Measurements from ENCODE around the gene GCGR. TPM values are rescaled to one million over a fixed set of nuclear protein-coding genes. Genes with fewer than 3 reads are reported as not detected.
A peak's percentile ranks its signal among the peaks of the same experiment; 100 is the strongest.
"Not testable (repeated sequence)": the region's sequence is repeated elsewhere in the genome, so short reads cannot be mapped to it uniquely, and the experiment has no call there.

Gene GCGR
- polyA plus RNA-seq, 4 donors: 8.4 to 15.5 (median 13.0) TPM

DNA sequence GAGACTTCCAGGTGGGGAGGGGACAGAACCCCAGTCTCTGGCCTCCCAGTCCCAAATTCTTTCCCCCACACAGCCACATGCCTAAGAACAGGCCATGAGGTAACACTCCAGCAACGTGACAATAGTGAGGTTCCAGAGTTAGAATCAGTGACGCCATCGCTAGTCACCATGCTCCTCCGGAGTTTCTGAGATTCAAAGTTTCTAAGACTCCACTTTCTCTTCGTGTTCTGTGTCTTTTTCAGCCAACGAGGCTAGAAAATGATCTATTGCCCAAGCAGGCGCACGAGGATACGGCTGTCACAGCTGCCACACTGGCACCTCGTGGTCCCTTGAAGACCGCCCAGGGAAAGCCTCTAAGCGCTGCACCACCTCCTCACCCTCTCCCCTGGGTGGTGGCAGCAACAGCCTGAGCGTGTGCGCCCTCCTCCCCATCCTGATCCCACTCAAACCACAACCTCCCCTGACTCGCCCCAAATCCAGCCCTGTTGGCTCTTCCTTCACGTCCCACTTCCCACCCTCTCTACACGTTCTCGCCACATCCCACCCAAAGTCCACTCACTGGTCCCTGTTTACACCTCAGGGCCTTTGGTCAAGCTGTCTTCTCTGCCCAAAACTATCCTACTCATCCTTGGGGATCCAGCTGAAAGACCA, 28.1 kb downstream of the GCGR start:
- DNase-seq (ENCODE audit: low read depth in 4 of 4, low spot score in 3 of 4): no peak

GRCh38 chr17:81832608-81833159, 28.7 kb downstream of the GCGR start:
- DNase-seq (ENCODE audit: low read depth in 4 of 4, low spot score in 3 of 4): no peak

DNA sequence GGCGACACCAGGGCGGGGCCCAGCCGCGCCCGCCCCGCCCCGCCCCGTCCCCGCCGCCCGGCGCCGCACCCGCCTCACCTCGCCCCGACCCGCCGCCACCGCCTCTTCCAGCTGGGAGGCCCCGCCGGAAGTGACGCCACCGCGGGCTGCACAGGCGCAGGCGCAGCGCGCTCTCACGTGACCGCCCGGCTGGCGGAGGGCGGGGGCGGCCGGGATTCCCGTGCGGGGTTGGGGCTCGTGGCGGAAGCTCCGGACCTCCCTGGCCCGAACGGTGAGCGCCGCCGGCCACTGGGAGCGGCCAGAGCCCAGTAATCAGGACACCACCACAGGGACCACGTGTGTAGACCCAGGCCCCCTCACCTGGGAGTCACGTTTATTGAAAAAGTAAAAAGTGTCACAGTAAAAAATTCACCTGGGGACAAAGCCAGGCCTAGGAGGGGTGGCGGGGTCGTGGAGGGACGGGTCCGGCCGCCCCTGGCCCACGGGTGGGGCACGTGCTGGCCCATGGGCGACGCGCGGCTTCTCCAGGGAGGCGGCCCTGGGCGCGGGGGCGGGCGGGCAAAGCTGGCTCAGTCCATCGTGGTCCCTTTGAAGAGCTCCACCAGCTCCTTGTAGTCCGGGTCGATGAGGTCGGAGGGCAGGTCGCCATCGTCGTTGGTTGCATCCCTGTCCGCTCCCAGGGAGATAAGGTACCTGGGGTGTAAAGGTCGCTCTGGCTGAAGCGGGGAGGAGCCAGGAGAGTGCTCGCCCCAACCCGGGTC, 29.4 kb downstream of the GCGR start, which contains the start of gene MCRIP1:
TSS of gene MCRIP1 (minus strand) at position 132 of the 761 bp plus-strand sequence. CDS start 8,785 bp downstream, outside the sequence.
- peak; percentile 84 to 88 (median 87) for DNase-seq (ENCODE audit: low read depth in 4 of 4, low spot score in 3 of 4)

DNA sequence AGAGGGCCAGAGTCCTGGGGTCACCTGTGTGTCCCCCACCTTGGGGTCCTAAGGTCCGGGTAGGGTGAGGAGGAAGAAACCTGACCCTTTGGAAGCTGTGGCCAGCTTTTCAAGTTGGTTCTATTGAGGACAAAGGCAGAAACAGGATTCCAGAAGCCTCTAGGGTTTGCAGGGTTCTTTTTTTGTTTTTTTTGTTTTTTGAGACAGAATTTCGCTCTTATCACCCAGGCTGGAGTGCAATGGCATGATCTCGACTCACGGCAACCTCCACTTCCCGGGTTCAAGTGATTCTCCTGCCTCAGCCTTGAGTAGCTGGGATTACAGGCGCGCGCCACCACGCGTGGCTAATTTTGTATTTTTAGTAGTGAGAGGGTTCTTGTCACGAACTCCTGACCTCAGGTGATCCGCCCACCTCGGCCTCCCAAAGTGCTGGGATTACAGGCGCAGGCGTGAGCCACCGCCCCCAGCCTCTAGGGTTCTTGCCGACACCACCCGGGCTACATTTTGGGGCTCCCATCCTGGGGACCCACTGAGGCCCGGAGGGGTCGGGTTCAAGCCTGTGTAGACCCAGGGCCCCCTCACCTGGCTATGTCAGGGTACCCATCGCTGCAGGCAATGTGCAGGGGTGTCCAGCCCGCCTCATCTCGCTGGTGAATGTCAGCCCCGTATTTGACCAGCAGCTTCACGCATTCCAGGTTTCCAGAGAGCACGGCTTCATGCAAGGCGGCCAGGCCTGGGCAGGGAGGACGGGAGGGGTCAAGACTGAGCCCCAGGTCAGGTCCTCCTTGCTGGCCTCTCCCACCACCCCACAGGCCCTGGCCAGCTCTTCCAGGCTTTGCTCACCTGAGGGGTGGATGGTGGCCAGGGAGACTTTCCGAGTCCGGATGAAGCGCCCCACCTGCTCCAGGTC, 30.2 kb downstream of the GCGR start:
- DNase-seq (ENCODE audit: low read depth in 4 of 4, low spot score in 3 of 4): no peak

DNA sequence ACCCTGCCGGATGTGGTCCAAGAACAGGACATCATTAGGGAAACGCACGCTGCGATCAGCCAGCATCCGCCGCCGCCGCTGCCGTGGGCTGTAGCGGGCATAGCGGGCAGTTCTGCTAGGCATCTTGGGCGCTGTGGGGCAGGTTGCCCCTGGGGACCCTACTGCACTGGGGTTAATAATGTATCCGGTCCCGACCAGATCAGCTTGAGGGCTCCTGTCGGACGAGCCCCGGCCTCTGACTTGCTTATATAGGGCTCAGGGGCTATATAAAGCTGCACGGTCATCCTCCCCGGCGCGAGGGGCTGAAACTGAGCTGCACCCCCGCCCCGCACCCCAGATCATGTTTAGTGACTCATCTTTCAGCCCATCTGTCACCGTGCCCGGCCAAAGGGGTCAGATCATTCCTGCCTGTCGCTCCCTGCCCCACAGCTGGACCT, 30.9 kb downstream of the GCGR start, which contains the start of gene PPP1R27:
TSS of gene PPP1R27 (minus strand) at position 220 of the 437 bp plus-strand sequence. CDS start at position 123, 97 bp downstream.
- DNase-seq (ENCODE audit: low read depth in 4 of 4, low spot score in 3 of 4): no peak

DNA sequence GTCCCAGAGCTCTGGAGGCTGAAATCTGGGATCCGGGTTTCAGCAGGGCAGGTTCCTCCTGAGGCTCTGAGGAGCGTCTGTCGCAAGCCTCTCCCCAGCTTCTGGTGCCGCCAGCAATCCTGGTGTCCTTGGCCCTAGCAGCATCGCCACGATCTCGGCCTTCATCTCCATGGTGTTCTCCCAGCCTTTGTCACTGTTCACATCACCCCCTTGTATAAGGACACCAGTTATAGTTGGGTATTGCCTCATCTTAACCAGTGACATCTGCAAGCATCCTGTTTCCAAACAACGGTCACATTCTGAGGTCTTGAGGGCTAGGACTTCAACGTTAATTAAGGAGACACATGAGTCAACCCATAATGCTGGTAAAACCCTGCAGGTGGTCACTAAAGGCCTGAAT, 33.7 kb downstream of the GCGR start:
- no peak for DNase-seq (ENCODE audit: low read depth in 4 of 4, low spot score in 3 of 4)

DNA sequence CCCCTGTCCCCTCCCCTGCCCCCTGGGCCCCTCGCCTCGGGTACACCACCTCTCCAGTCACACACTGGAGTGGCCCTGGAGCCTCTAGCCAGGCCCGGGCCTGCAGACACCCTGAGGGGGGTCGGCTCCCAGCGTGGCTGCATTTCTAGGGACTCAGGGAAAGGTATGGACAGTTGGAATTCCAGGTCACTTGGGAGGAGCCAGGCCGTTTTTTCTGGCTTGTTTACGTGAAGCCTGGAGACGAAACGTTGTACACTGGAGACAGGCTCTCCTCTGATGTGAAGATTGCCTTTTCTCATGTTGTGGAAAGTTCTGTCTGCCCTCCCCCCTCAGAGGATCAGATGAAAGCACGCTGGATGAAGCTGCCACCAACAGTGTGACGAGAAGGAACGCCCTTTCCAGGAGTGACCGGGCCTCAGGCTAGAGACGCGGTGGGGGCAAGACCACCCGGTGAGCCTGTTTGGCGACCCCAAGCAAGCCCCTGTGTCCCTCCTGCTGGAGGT, 34.9 kb downstream of the GCGR start:
- DNase-seq (ENCODE audit: low read depth in 4 of 4, low spot score in 3 of 4): no peak

- no peak for DNase-seq (ENCODE audit: low read depth in 4 of 4, low spot score in 3 of 4)
Observed at GRCh38 chr17:81839301-81839700, 35.4 kb downstream of the GCGR start.

GRCh38 chr17:81840059-81840458, 36.1 kb downstream of the GCGR start:
- DNase-seq (ENCODE audit: low read depth in 4 of 4, low spot score in 3 of 4): not testable (repeated sequence)

DNA sequence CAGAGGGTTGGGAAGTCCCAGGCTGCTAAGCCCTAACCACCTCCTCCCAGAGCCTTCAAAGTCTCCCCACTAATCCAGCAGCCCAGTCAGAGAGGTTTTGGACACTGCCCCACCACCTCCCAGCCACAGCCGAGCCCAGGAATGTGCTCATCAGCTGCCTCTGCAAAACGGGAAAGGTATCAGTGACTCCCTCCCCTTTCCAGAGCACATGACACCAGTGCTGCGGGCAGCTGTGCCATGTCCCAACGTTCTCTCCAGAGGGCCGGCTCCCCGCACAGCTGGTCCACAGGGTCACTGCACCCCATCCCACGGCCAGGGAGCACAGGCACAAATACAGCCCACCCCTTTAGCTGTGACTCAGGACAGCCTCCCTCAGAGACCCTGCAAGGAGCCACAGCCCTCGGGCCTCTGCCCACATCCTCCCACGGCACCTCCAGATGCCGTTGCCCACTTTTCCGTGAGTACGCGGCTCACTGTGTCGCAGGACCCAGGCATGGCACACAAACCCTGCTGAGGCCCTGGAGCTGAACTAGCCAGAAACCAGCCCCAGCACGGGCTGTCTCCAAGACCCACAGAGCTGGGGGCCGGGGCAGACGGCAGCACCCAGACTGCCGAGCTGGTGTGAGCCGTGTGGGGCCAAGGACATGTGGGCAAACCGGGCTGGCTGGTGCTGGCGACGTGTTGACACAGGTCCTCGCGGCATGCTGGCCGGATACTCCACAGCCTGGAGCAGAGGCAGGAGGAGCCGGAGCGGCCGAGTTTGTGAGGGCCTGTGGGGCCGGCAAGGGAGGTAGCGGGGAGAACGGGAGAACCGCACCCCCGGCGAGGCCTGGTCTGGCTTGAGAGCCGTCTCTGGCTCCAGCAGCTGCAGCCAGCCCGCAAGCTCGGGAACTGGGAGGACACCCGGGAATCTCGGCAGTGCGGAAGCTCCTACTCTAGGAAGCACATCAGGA, 37.2 kb downstream of the GCGR start:
- no peak for DNase-seq (ENCODE audit: low read depth in 4 of 4, low spot score in 3 of 4)

DNA sequence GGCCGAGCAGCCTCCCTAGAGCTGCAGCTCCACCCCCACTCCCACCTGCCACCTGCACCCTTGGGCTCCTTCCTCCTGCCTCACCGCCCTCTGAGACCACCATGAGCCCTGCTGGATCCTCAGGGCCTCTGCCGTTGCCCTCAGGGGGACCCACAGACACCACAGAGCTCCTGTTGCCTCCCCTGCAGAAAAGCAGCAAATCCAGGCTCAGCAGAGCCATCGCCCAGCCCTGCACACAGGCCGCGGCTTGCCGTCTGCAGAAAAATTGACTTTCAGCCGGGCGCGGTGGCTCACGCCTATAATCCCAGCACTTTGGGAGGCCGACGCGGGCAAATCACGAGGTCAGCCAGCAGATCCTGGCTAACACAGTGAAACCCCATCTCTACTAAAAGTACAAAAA, 37.9 kb downstream of the GCGR start:
- no peak for DNase-seq (ENCODE audit: low read depth in 4 of 4, low spot score in 3 of 4)

- DNase-seq (ENCODE audit: low read depth in 4 of 4, low spot score in 3 of 4): no peak
Observed at GRCh38 chr17:81842378-81842724, 38.4 kb downstream of the GCGR start.

DNA sequence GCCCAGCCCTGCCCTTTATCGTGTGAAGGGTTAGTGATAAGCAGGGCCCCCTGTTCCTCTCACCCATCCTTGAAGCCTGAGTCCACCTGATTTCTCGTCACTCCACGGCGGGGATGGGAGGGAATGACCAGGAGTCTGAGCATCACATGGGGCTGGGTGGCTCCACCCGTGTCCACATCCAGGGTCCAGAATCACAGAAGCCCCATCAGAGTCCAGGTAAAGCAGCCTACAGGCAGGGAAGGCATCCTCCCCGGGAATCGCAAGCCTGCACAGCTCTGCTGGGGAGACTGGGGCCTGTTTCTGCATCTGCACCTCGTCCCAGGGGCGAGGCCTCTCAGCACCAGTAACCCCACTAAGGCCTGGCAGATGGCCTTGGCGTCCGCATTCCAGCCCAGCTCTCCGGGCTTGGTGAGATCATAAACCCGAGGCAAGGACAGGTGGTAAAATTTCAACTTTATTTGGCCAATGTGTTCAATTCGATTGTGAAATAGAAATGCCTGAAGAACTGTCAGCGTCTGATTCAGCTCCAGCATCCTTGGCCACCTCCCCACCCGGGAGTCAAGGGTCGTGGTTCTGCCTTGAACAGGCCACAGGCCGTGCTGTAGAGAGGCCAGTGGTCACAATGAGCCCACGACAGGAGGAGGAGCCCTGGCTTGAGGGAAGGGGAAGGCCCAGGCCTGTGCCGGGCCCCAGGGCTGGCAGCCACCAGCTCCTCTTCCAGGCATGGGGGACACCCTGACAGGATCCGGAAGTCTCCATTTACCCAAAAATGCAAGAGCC, 39.0 kb downstream of the GCGR start:
- no peak for DNase-seq (ENCODE audit: low read depth in 4 of 4, low spot score in 3 of 4)

DNA sequence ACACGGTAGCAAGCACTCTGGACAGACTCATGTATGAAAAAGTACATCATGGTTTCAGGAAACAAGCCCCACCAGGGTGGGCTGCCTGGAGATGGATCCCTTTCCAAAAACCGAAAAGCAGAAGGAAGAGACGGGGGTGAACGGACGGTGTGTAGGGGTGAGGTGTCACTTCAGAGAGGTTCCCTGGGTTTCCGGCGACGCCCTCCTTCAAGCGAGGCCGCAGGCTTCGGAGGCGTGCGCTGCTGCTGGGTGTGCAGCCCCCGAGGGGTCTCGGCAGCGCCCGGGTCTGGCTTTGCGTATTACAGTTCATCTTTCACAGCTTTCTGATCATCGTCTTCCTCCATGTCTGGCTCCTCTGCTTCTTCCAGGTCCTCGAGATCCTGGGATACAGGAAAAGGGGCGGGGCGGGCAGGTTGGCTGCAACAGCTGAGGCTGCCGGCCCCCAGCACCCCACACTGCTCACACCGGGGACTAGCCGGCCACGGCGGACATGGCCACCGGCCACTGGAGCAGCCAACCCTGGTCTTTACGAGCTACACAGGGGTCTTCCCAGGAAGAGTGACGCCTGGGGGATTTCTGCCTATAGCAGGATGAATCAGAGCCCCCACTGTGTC, 39.9 kb downstream of the GCGR start:
- no peak for DNase-seq (ENCODE audit: low read depth in 4 of 4, low spot score in 3 of 4)

DNA sequence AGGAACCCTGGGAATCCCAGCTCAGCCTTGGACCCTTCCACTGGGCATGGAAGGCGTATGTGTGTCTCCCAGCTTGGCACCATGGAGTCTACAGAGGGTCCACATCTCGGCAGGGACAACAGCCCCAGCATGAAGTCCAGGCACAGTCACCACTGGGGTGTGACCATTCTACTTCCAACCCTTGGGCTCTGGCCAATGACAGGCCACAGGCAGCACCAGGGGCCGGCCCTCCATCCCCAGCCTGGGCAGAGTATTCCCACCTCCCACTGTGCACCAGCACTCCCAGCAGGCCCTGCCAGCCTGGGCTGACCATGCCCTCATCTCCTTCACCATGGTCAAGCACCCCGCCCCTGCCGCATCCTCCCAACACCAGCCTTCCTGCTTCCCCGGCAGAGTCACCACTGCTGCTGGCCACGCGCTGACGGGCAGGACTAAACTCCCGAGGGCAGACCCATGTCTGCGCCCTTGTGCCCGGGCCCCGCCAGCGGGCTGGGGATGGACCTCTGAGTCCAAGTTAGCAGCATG, 40.4 kb downstream of the GCGR start:
- DNase-seq (ENCODE audit: low read depth in 4 of 4, low spot score in 3 of 4): no peak

GRCh38 chr17:81844887-81845286, 40.9 kb downstream of the GCGR start:
- DNase-seq (ENCODE audit: low read depth in 4 of 4, low spot score in 3 of 4): no peak

- DNase-seq (ENCODE audit: low read depth in 4 of 4, low spot score in 3 of 4): no peak
Observed at GRCh38 chr17:81845361-81845760, 41.4 kb downstream of the GCGR start.

Data from right renal pelvis (tissue), 4 donors.